HepG2 (cell line): ENCODE results near the gene ZMYND8. TPM values are rescaled to one million over a fixed set of nuclear protein-coding genes. Genes with fewer than 3 reads are reported as not detected.

Source experiments
- HBP1 ChIP-seq: IDR thresholded peaks from 2 replicates; pipeline ENCODE4 v1.6.1; 2016; ENCODE audit warnings: low read depth, control low read depth
- TOE1 ChIP-seq: sonication (generic); formaldehyde crosslinking; IDR thresholded peaks from 2 replicates; pipeline ENCODE4 v1.4.0; 2020; ENCODE audit warnings: mild to moderate bottlenecking, missing genetic modification reagents
- ZFP36L2 ChIP-seq: sonication (generic); formaldehyde crosslinking; IDR thresholded peaks from 2 replicates; pipeline ENCODE4 v1.4.0; 2020; ENCODE audit warnings: missing genetic modification reagents
- ZHX2 ChIP-seq, 2 experiments: sonication (generic) in 1 of 2; formaldehyde crosslinking in 1 of 2; IDR thresholded peaks; 2 replicates each; pipeline versions ENCODE4 v1.6.1 to v1.9.0; 2014 to 2022; ENCODE audit warnings: antibody characterized with exemption in 1 of 2, borderline replicate concordance in 1 of 2, inconsistent platforms in 1 of 2, low read depth in 1 of 2, missing genetic modification reagents in 1 of 2
- ZNF143 ChIP-seq: sonication (generic); formaldehyde crosslinking; IDR thresholded peaks from 2 replicates; pipeline ENCODE4 v1.4.0; 2020; ENCODE audit warnings: missing genetic modification reagents
- ZNF234 ChIP-seq: sonication (generic); formaldehyde crosslinking; conservative IDR thresholded peaks from 2 replicates; pipeline ENCODE4 v1.5.1; 2020; ENCODE audit warnings: mild to moderate bottlenecking, missing genetic modification reagents
- ZNF576 ChIP-seq: sonication (generic); formaldehyde crosslinking; IDR thresholded peaks from 2 replicates; pipeline ENCODE4 v1.4.0; 2020; ENCODE audit warnings: mild to moderate bottlenecking, missing genetic modification reagents
- ZNF609 ChIP-seq: sonication (generic); formaldehyde crosslinking; IDR thresholded peaks from 2 replicates; pipeline ENCODE4 v1.4.0; 2020; ENCODE audit warnings: mild to moderate bottlenecking, missing genetic modification reagents, borderline replicate concordance
- ZNF878 ChIP-seq: sonication (generic); formaldehyde crosslinking; IDR thresholded peaks from 2 replicates; pipeline ENCODE4 v1.8.1; 2023; ENCODE audit warnings: mild to moderate bottlenecking, missing genetic modification reagents, moderate library complexity
- polyA plus RNA-seq, 8 experiments: library from polyadenylated mRNA; depleted of rRNA in 3 of 8; stranded (reverse) in 7 of 8; unstranded in 1 of 8; fragments of >200 nt; fragmentation: Illumina TruSeq in 4 of 8; extraction: Trizol in 4 of 8; gene quantifications; 2 replicates each; pipeline versions ENCODE4 v1.2.1 to v1.2.3, GENCODE V29; 2011 to 2016; ENCODE audit warnings: low read depth in 4 of 8, missing spikeins in 1 of 8, mixed read lengths in 1 of 8; ENCODE audit not compliant: insufficient read depth in 1 of 8
- total RNA-seq, 5 experiments: library from RNA; depleted of rRNA; stranded (reverse); fragments of >200 nt; fragmentation: Illumina TruSeq; extraction: Trizol; gene quantifications; 2 replicates each; pipeline ENCODE4 v1.2.3, GENCODE V29; 2016; ENCODE audit warnings: low read depth in 1 of 5

ZMYND8 gene
- total and polyA plus RNA-seq, 2 of the 13 experiments (the other 11 are each of a cell fraction or from before 2014, with no cell fraction given) = 53.9 to 84.7 TPM

DNA sequence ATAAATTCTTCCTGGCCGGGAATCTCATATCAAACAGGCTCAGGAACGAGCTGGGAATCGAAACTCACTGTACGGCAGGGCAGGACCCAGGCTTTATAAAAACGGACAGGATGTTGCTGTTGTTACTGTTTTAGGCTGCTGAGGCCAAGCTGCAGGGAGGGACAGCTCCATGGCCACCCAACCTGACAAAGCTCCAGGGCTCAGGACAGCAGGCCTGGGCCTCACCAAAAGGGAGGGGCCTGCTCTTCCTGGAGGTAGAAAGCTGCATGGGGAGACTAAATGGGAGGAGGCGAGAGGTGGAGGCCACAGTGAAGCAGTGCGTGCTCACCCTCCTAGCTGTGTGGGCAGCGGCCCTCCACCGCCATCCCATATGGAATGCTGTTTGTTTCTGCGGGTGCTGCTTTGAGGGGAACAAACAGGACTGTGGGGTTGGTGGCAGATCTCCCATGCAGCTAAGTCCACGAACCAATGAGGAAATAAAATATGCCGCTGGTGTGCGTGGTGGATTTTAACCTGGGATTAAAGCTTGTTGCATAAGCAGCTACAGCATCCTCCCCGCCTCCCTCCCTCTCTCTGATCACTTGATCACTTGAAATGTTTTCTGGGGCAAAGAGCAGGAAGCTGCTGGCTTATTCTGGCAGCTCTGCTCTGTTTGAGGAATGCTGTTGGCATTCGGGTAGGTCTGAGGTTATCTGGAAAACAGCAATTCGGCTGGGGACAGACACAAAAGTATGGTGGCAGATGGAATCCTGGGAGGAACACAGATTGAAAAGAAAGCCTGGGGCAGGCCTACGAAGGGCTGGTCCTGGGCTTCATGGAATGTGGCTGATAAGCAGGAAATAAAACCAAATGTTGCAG, 2.4 kb upstream of the ZMYND8 start (continued):
- TF ChIP-seq ZNF576 (CRISPR knock-in tag) (no peak), ZNF878 (peak; percentile 95), HBP1 (CRISPR knock-in tag) (peak; percentile 90), TOE1 (no peak; the same call in 1 of the 2 replicates), ZNF143 (CRISPR knock-in tag) (peak; percentile 87), ZNF609 (peak; percentile 97), ZFP36L2 (peak; percentile 80; the same call in 1 of the 2 replicates), ZNF234 (peak; percentile 85; the same call in 1 of the 2 replicates), ZHX2 (IDR thresholded peaks at IDR 0.05; ENCODE audit: low read depth) (peak; percentile 15), ZHX2 (CRISPR knock-in tag; IDR thresholded peaks at IDR 0.05; ENCODE audit: borderline replicate concordance) (peak; percentile 94; the same call in 1 of the 2 replicates)
